SK-N-SH treated with all-trans-retinoic acid at 6 μM for 48 hours (cell line): ENCODE measurements around the gene HOXC9.

ENCODE experiments used
- ATAC-seq: fragments of 200-7000 bp; cut with Tn5 transposase; 3 replicates; pipeline ENCODE4 v1.9.1; 2020; ENCODE audit warnings: mild to moderate bottlenecking, moderate library complexity
- ARNTL ChIP-seq: fragments of 450-650 bp; formaldehyde crosslinking; IDR thresholded peaks from 2 replicates; pipeline ENCODE4 v1.5.0; 2020; ENCODE audit warnings: low read depth, mild to moderate bottlenecking, moderate library complexity, borderline replicate concordance
- BACH2 ChIP-seq: fragments of 250-450 bp; sonication (Bioruptor Pico); IDR thresholded peaks from 2 replicates; pipeline ENCODE4 v1.9.0; 2021; ENCODE audit warnings: mild to moderate bottlenecking, borderline replicate concordance
- CREB5 ChIP-seq: fragments of 250-450 bp; sonication (Bioruptor Pico); IDR thresholded peaks from 2 replicates; pipeline ENCODE4 v1.5.1; 2020; ENCODE audit warnings: low read depth, mild to moderate bottlenecking, moderate library complexity
- CSDC2 ChIP-seq: fragments of 250-450 bp; sonication (Bioruptor Pico); IDR thresholded peaks from 2 replicates; pipeline ENCODE4 v1.5.0; 2020; ENCODE audit warnings: mild to moderate bottlenecking, moderate library complexity
- CSRNP3 ChIP-seq: fragments of 250-450 bp; sonication (Bioruptor Pico); IDR thresholded peaks from 2 replicates; pipeline ENCODE4 v1.5.1; 2021; ENCODE audit warnings: mild to moderate bottlenecking, moderate library complexity
- ESRRG ChIP-seq: fragments of 250-450 bp; sonication (Bioruptor Pico); IDR thresholded peaks from 2 replicates; pipeline ENCODE4 v1.6.1; 2021; ENCODE audit warnings: mild to moderate bottlenecking
- GLIS3 ChIP-seq: fragments of 250-450 bp; sonication (Bioruptor Pico); IDR thresholded peaks from 2 replicates; pipeline ENCODE4 v1.5.0; 2020; ENCODE audit warnings: mild to moderate bottlenecking, moderate library complexity
- ISL1 ChIP-seq: fragments of 250-450 bp; sonication (Bioruptor Pico); IDR thresholded peaks from 2 replicates; pipeline ENCODE4 v2.1.2; 2022; ENCODE audit warnings: mild to moderate bottlenecking, moderate library complexity
- OSR1 ChIP-seq: fragments of 250-450 bp; sonication (Bioruptor Pico); IDR thresholded peaks from 2 replicates; pipeline ENCODE4 v1.8.0; 2022; ENCODE audit warnings: moderate library complexity, mild to moderate bottlenecking, inconsistent platforms
- PATZ1 ChIP-seq: fragments of 250-450 bp; sonication (Bioruptor Pico); IDR thresholded peaks from 2 replicates; pipeline ENCODE4 v1.8.0; 2020; ENCODE audit warnings: mild to moderate bottlenecking, moderate library complexity, borderline replicate concordance
- PPARA ChIP-seq: fragments of 250-450 bp; sonication (Bioruptor Pico); IDR thresholded peaks from 2 replicates; pipeline ENCODE4 v1.5.0; 2020; ENCODE audit warnings: mild to moderate bottlenecking, borderline replicate concordance
- RARB ChIP-seq: fragments of 250-450 bp; sonication (Bioruptor Pico); IDR thresholded peaks from 2 replicates; pipeline ENCODE4 v1.8.0; 2021; ENCODE audit warnings: mild to moderate bottlenecking, moderate library complexity
- SNAI2 ChIP-seq: fragments of 250-450 bp; sonication (Bioruptor Pico); IDR thresholded peaks from 2 replicates; pipeline ENCODE4 v1.5.0; 2020; ENCODE audit warnings: mild to moderate bottlenecking, moderate library complexity
- TCF4 ChIP-seq: fragments of 250-450 bp; sonication (Bioruptor Pico); IDR thresholded peaks from 2 replicates; pipeline ENCODE4 v1.8.0; 2021; ENCODE audit warnings: mild to moderate bottlenecking, moderate library complexity, borderline replicate concordance
- TOX ChIP-seq: fragments of 250-450 bp; sonication (Bioruptor Pico); IDR thresholded peaks from 2 replicates; pipeline ENCODE4 v1.8.0; 2021; ENCODE audit warnings: mild to moderate bottlenecking, moderate library complexity, borderline replicate concordance
- TSHZ2 ChIP-seq: fragments of 250-450 bp; sonication (Bioruptor Pico); IDR thresholded peaks from 2 replicates; pipeline ENCODE4 v1.5.0; 2020; ENCODE audit warnings: mild to moderate bottlenecking, moderate library complexity
- ZC3H10 ChIP-seq: fragments of 250-450 bp; sonication (Bioruptor Pico); IDR thresholded peaks from 2 replicates; pipeline ENCODE4 v1.5.1; 2021; ENCODE audit warnings: mild to moderate bottlenecking, moderate library complexity
- ZFP3 ChIP-seq: fragments of 250-450 bp; sonication (Bioruptor Pico); IDR thresholded peaks from 2 replicates; pipeline ENCODE4 v1.5.0; 2020; ENCODE audit warnings: mild to moderate bottlenecking, moderate library complexity
- ZFP30 ChIP-seq: fragments of 450-650 bp; formaldehyde crosslinking; IDR thresholded peaks from 2 replicates; pipeline ENCODE4 v1.5.0; 2022; ENCODE audit warnings: mild to moderate bottlenecking, moderate library complexity
- ZNF565 ChIP-seq: fragments of 450-650 bp; formaldehyde crosslinking; conservative IDR thresholded peaks from 2 replicates; pipeline ENCODE4 v1.5.0; 2020; ENCODE audit warnings: low read depth, mild to moderate bottlenecking, moderate library complexity
- ZNF70 ChIP-seq: fragments of 450-650 bp; formaldehyde crosslinking; IDR thresholded peaks from 2 replicates; pipeline ENCODE4 v1.5.0; 2020; ENCODE audit warnings: mild to moderate bottlenecking, moderate library complexity
- ZNF8 ChIP-seq: fragments of 450-650 bp; formaldehyde crosslinking; IDR thresholded peaks from 2 replicates; pipeline ENCODE4 v1.5.0; 2020; ENCODE audit warnings: mild to moderate bottlenecking, moderate library complexity

The HOXC9 gene

GRCh38 chr12:53977596-53978445 is 22.1 kb upstream of the HOXC9 start:
- TF ChIP-seq CSRNP3 (CRISPR knock-in tag) (no peak), TOX (CRISPR knock-in tag) (no peak), PPARA (no peak), BACH2 (no peak), CREB5 (no peak), ZNF565 (CRISPR knock-in tag) (no peak), PATZ1 (CRISPR knock-in tag) (no peak), ZNF70 (CRISPR knock-in tag) (no peak), ISL1 (no peak), RARB (CRISPR knock-in tag) (no peak), ZC3H10 (CRISPR knock-in tag) (no peak), GLIS3 (CRISPR knock-in tag) (no peak), SNAI2 (no peak), CSDC2 (CRISPR knock-in tag) (no peak), ZFP30 (no peak), OSR1 (CRISPR knock-in tag) (no peak), TSHZ2 (CRISPR knock-in tag) (no peak), ZNF8 (CRISPR knock-in tag) (no peak), ARNTL (CRISPR knock-in tag) (no peak)
- no peak for ATAC-seq

GRCh38 chr12:53978477-53979356 is 21.2 kb upstream of the HOXC9 start:
- no peak for TF ChIP-seq OSR1 (CRISPR knock-in tag)
- TF ChIP-seq ZFP30 = no peak
- TF ChIP-seq ARNTL (CRISPR knock-in tag) = no peak
- no peak for TF ChIP-seq ESRRG (CRISPR knock-in tag)
- no peak for TF ChIP-seq RARB (CRISPR knock-in tag)
- no peak for TF ChIP-seq CSRNP3 (CRISPR knock-in tag)
- no peak for TF ChIP-seq PPARA
- no peak for TF ChIP-seq ZNF565 (CRISPR knock-in tag)
- no peak for TF ChIP-seq BACH2
- no peak for TF ChIP-seq SNAI2
- no peak for TF ChIP-seq ZNF8 (CRISPR knock-in tag)
- TF ChIP-seq ZC3H10 (CRISPR knock-in tag) = no peak
- no peak for TF ChIP-seq CSDC2 (CRISPR knock-in tag)
- no peak for TF ChIP-seq TSHZ2 (CRISPR knock-in tag)
- TF ChIP-seq PATZ1 (CRISPR knock-in tag) = no peak
- TF ChIP-seq TCF4 (CRISPR knock-in tag) = no peak
- TF ChIP-seq ISL1 = no peak
- TF ChIP-seq TOX (CRISPR knock-in tag) = no peak
- TF ChIP-seq ZFP3 (CRISPR knock-in tag) = no peak
- no peak for ATAC-seq
